ENCODE measurements around the gene SOX15.
A peak's percentile ranks its signal among the peaks of the same experiment; 100 is the strongest.

The SOX15 gene

DNA sequence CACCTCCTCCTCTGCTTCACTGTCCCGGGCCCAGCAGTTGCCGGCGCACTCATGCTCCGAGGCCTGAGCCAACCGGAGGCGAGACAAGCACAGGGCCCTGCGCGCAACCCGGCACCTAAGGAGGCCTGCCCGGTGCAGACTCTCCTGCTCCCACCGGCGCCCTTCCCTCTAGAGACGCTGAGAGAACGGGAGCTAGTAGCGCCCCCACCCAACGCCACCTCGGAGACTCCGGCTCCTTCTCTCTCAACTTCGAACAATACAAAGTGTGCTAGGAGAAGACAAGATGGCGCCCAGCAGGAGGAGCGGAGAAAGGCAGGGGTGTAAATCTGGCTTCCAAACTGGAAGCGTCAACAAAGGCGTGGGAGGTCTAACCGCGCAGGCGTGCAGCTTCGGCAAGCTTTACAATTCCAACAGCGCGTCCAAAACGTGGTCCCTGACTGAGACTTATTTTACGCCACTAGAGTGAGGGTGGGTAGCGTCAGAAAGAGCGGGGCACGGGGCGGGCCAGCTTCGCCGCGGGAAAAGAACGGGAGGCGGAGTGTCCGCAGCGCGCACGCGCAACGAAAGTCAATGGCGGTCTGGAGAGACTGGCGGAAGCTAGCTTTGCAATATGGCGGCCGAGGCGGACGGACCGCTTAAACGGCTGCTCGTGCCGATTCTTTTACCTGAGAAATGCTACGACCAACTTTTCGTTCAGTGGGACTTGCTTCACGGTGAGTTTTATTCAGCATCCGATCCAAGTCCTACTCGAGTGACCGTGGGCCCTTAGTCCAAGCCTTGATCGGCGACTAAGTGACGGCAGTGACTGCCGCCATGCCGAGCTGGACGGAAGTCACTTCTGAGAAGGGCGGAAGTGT, 6.4 kb downstream of the SOX15 start, which contains the start of gene MPDU1:
Gene MPDU1 (plus strand): TSS at position 600 of the 857 bp plus-strand sequence. CDS start 11 bp downstream, at position 611.
- ATAC-seq: peak; percentile 66
- no peak for TF ChIP-seq ZC3H10 (CRISPR knock-in tag; IDR thresholded peaks at IDR 0.05)
- no peak for TF ChIP-seq ZNF70 (CRISPR knock-in tag; IDR thresholded peaks at IDR 0.05)
- TF ChIP-seq RARB (CRISPR knock-in tag; IDR thresholded peaks at IDR 0.05): no peak
- TF ChIP-seq ISL1 (CRISPR knock-in tag; IDR thresholded peaks at IDR 0.05): no peak
- no peak for TF ChIP-seq OSR1 (CRISPR knock-in tag; IDR thresholded peaks at IDR 0.05)
- TF ChIP-seq, protein P1, sequence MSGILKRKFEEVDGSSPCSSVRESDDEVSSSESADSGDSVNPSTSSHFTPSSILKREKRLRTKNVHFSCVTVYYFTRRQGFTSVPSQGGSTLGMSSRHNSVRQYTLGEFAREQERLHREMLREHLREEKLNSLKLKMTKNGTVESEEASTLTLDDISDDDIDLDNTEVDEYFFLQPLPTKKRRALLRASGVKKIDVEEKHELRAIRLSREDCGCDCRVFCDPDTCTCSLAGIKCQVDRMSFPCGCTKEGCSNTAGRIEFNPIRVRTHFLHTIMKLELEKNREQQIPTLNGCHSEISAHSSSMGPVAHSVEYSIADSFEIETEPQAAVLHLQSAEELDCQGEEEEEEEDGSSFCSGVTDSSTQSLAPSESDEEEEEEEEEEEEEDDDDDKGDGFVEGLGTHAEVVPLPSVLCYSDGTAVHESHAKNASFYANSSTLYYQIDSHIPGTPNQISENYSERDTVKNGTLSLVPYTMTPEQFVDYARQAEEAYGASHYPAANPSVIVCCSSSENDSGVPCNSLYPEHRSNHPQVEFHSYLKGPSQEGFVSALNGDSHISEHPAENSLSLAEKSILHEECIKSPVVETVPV (CRISPR knock-in tag; IDR thresholded peaks at IDR 0.05): no peak
- no peak; the same call in 1 of the 2 replicates for TF ChIP-seq ZFP3 (CRISPR knock-in tag; IDR thresholded peaks at IDR 0.05)
- TF ChIP-seq, protein P2, sequence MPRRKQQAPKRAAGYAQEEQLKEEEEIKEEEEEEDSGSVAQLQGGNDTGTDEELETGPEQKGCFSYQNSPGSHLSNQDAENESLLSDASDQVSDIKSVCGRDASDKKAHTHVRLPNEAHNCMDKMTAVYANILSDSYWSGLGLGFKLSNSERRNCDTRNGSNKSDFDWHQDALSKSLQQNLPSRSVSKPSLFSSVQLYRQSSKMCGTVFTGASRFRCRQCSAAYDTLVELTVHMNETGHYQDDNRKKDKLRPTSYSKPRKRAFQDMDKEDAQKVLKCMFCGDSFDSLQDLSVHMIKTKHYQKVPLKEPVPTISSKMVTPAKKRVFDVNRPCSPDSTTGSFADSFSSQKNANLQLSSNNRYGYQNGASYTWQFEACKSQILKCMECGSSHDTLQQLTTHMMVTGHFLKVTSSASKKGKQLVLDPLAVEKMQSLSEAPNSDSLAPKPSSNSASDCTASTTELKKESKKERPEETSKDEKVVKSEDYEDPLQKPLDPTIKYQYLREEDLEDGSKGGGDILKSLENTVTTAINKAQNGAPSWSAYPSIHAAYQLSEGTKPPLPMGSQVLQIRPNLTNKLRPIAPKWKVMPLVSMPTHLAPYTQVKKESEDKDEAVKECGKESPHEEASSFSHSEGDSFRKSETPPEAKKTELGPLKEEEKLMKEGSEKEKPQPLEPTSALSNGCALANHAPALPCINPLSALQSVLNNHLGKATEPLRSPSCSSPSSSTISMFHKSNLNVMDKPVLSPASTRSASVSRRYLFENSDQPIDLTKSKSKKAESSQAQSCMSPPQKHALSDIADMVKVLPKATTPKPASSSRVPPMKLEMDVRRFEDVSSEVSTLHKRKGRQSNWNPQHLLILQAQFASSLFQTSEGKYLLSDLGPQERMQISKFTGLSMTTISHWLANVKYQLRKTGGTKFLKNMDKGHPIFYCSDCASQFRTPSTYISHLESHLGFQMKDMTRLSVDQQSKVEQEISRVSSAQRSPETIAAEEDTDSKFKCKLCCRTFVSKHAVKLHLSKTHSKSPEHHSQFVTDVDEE (CRISPR knock-in tag; IDR thresholded peaks at IDR 0.05): peak; percentile 70; the same call in 1 of the 2 replicates
- no peak for TF ChIP-seq ARNTL (CRISPR knock-in tag; IDR thresholded peaks at IDR 0.05; ENCODE audit: borderline replicate concordance, low read depth)
- no peak for TF ChIP-seq ESRRG (CRISPR knock-in tag; IDR thresholded peaks at IDR 0.05)
- TF ChIP-seq, protein P3, sequence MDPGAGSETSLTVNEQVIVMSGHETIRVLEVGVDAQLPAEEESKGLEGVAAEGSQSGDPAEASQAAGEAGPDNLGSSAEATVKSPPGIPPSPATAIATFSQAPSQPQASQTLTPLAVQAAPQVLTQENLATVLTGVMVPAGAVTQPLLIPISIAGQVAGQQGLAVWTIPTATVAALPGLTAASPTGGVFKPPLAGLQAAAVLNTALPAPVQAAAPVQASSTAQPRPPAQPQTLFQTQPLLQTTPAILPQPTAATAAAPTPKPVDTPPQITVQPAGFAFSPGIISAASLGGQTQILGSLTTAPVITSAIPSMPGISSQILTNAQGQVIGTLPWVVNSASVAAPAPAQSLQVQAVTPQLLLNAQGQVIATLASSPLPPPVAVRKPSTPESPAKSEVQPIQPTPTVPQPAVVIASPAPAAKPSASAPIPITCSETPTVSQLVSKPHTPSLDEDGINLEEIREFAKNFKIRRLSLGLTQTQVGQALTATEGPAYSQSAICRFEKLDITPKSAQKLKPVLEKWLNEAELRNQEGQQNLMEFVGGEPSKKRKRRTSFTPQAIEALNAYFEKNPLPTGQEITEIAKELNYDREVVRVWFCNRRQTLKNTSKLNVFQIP (CRISPR knock-in tag; IDR thresholded peaks at IDR 0.05; ENCODE audit: borderline replicate concordance, low read depth): no peak
- TF ChIP-seq SNAI2 (CRISPR knock-in tag; IDR thresholded peaks at IDR 0.05): 0 out of 2 replicates have a peak, but pooled peaks have one; percentile 15

DNA sequence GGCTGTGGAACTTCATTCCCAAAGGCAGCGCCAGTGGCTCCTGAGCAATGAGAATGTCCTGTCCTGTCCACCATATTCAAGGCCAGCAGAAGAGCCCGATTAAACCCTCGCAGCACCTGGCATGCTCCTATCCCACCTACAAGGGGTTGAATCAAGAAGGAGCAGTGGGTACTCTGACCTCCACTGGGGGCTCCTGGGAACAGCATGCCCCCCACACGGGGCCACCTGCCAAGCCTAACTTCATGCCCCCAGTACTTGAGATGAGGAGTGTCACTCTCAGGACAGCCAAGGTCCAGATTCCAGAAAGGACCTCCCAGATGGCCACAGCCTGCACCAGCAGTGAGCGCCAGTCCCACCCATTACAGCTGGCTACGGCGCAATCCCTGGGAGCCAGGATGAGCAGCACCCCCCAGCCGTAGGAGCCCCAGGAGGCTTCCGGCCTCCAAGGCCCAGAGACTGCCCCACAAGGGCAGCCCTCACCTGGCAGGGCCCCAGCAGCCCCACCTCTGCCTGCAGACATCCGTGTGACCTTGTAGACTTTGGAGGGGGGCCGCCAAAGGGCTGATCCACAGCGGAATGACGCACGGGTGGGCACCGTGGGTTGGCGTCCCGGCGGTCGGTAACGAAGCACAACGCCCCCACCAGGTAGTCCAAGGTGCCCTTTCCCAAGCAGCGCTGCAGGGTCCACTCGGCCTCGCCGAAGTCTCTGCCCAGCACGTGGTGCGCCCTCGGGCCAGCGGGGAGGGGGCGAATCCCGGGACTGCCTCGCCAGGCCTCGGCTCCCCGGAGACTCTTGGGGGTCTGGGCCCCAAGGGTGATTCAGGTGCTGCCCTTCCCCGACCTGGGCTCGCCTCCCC, 7.3 kb downstream of the SOX15 start:
- ATAC-seq: no peak
- TF ChIP-seq OSR1 (CRISPR knock-in tag; IDR thresholded peaks at IDR 0.05) (no peak), PPARA (CRISPR knock-in tag; IDR thresholded peaks at IDR 0.05; ENCODE audit: borderline replicate concordance) (no peak), ZNF70 (CRISPR knock-in tag; IDR thresholded peaks at IDR 0.05) (no peak), CSDC2 (CRISPR knock-in tag; IDR thresholded peaks at IDR 0.05) (no peak), ZNF8 (CRISPR knock-in tag; IDR thresholded peaks at IDR 0.05) (no peak)

DNA sequence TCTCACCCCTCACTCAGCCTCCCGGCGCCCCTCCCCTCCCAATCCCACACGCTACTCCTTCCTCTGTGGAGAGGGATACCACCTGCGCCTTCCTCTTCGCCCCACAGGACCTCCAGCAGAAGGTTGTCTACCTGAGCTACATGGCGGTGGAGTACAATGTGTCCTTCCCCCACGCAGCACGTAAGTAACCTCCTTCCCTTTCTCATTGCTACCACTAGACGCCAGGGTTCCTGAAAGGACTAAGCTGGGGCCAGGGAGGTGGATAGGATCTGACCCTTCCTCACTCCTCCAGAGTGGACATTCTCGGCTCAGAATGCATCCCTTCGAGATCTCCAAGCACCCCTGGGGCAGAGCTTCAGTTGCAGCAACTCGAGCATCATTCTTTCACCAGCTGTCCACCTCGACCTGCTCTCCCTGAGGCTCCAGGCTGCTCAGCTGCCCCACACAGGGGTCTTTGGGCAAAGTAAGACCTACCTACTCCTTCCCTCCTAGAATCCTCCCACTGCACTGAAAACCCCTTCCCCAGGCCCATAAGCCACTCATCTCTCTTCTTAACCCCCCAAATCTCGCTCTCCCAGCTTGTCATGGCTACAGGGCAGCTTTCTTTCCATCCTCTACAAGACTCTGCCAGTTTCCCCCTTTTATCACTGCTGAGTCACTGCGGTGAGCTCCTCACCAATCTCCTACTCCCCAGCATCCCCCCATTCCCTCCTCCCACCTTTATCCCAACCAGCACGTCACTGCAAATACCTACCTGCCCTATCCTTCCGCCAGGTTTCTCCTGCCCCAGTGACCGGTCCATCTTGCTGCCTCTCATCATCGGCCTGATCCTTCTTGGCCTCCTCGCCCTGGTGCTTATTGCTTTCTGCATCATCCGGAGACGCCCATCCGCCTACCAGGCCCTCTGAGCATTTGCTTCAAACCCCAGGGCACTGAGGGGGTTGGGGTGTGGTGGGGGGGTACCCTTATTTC, 9.0 kb downstream of the SOX15 start:
- no peak for TF ChIP-seq CSDC2 (CRISPR knock-in tag; IDR thresholded peaks at IDR 0.05)
- TF ChIP-seq ZFP3 (CRISPR knock-in tag; IDR thresholded peaks at IDR 0.05): 0 out of 2 replicates have a peak, but pooled peaks have one; percentile 30
- ATAC-seq: no peak

DNA sequence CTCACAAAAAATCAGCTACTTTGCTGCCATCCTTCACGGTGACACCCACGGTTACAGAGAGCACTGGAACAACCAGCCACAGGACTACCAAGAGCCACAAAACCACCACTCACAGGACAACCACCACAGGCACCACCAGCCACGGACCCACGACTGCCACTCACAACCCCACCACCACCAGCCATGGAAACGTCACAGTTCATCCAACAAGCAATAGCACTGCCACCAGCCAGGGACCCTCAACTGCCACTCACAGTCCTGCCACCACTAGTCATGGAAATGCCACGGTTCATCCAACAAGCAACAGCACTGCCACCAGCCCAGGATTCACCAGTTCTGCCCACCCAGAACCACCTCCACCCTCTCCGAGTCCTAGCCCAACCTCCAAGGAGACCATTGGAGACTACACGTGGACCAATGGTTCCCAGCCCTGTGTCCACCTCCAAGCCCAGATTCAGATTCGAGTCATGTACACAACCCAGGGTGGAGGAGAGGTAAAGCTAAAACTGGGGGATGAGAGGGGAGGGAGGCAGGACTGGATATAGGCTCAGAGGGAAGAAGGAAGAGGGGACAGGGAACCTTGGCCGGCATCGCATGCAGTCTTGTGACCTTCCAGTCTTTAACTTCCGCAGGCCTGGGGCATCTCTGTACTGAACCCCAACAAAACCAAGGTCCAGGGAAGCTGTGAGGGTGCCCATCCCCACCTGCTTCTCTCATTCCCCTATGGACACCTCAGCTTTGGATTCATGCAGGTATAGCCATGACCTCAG, 9.9 kb downstream of the SOX15 start:
- ATAC-seq: peak; percentile 2
- no peak for TF ChIP-seq PPARA (CRISPR knock-in tag; IDR thresholded peaks at IDR 0.05; ENCODE audit: borderline replicate concordance)
- no peak for TF ChIP-seq RARB (CRISPR knock-in tag; IDR thresholded peaks at IDR 0.05)
- no peak for TF ChIP-seq SNAI2 (CRISPR knock-in tag; IDR thresholded peaks at IDR 0.05)
- no peak for TF ChIP-seq ZNF70 (CRISPR knock-in tag; IDR thresholded peaks at IDR 0.05)
- TF ChIP-seq, protein P3 (CRISPR knock-in tag; IDR thresholded peaks at IDR 0.05; ENCODE audit: borderline replicate concordance, low read depth): no peak
- no peak for TF ChIP-seq ESRRG (CRISPR knock-in tag; IDR thresholded peaks at IDR 0.05)
- TF ChIP-seq ZFP30 (CRISPR knock-in tag; IDR thresholded peaks at IDR 0.05): no peak
- no peak for TF ChIP-seq TCF4 (CRISPR knock-in tag; IDR thresholded peaks at IDR 0.05; ENCODE audit: borderline replicate concordance)
- TF ChIP-seq, protein P4, sequence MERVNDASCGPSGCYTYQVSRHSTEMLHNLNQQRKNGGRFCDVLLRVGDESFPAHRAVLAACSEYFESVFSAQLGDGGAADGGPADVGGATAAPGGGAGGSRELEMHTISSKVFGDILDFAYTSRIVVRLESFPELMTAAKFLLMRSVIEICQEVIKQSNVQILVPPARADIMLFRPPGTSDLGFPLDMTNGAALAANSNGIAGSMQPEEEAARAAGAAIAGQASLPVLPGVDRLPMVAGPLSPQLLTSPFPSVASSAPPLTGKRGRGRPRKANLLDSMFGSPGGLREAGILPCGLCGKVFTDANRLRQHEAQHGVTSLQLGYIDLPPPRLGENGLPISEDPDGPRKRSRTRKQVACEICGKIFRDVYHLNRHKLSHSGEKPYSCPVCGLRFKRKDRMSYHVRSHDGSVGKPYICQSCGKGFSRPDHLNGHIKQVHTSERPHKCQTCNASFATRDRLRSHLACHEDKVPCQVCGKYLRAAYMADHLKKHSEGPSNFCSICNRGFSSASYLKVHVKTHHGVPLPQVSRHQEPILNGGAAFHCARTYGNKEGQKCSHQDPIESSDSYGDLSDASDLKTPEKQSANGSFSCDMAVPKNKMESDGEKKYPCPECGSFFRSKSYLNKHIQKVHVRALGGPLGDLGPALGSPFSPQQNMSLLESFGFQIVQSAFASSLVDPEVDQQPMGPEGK (CRISPR knock-in tag; IDR thresholded peaks at IDR 0.05; ENCODE audit: borderline replicate concordance): no peak
- no peak for TF ChIP-seq OSR1 (CRISPR knock-in tag; IDR thresholded peaks at IDR 0.05)
- no peak for TF ChIP-seq ARNTL (CRISPR knock-in tag; IDR thresholded peaks at IDR 0.05; ENCODE audit: borderline replicate concordance, low read depth)
- no peak for TF ChIP-seq GLIS3 (CRISPR knock-in tag; IDR thresholded peaks at IDR 0.05)
- no peak for TF ChIP-seq ZFP3 (CRISPR knock-in tag; IDR thresholded peaks at IDR 0.05)
- no peak for TF ChIP-seq ISL1 (CRISPR knock-in tag; IDR thresholded peaks at IDR 0.05)
- no peak for TF ChIP-seq ZNF565 (CRISPR knock-in tag; conservative IDR thresholded peaks at IDR 0.05; ENCODE audit: low read depth)
